Duodenal mucosa (tissue), 2 donors: ENCODE measurements around the gene SLC44A1.
A peak's percentile ranks its signal among the peaks of the same experiment; 100 is the strongest.

Experiments
- H3K27ac ChIP-seq: one replicate; pipeline ENCODE4 v1.7.0; 2013; ENCODE audit warnings: low read depth, low read length
- H3K27me3 ChIP-seq, 2 donors: one replicate each; pipeline ENCODE4 v1.7.0; 2013; ENCODE audit warnings: low read length in 2 of 2, control low read depth in 1 of 2; ENCODE audit not compliant: insufficient read depth in 2 of 2, control insufficient read depth in 1 of 2
- H3K36me3 ChIP-seq, 2 donors: one replicate each; pipeline ENCODE4 v1.7.0; 2013; ENCODE audit warnings: low read length in 2 of 2, control low read depth in 1 of 2; ENCODE audit not compliant: insufficient read depth in 2 of 2, control insufficient read depth in 1 of 2
- H3K4me1 ChIP-seq, 2 donors: one replicate each; pipeline ENCODE4 v1.7.0; 2013; ENCODE audit warnings: low read length in 2 of 2, control low read depth in 1 of 2; ENCODE audit not compliant: insufficient read depth in 2 of 2, control insufficient read depth in 1 of 2
- H3K4me3 ChIP-seq, 2 donors: one replicate each; pipeline ENCODE4 v1.7.0; 2013; ENCODE audit warnings: low read length in 2 of 2, low read depth in 1 of 2
- H3K9ac ChIP-seq, 2 donors: one replicate each; pipeline ENCODE4 v1.7.0; 2013; ENCODE audit warnings: low read length in 2 of 2, low read depth in 1 of 2
- H3K9me3 ChIP-seq, 2 donors: one replicate each; pipeline ENCODE4 v1.7.0; 2013; ENCODE audit warnings: low read length in 2 of 2, control low read depth in 1 of 2; ENCODE audit not compliant: control insufficient read depth in 1 of 2

Gene SLC44A1

DNA sequence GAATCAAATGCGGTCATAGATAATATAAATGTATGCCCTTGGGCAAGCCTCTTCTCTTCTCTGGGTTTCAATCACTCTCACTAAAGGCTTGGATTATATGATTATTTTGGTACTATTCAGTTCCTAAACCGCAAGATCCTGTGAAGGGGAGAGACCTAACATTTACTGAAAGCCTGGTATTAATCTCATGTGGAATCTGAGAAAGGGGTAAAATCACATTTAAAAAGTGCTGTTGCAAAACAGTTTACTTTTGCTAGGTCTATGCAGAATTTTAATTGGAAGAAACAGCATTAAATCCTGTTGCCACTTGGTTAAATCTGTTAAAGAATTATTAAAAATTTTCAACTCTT lies 50.7 kb downstream of the SLC44A1 start:
- Histone ChIP-seq H3K27ac (no peak overlapping the region), H3K9me3 (no peaks in the 10 kb centered on the region), H3K27me3 (no peaks in the 10 kb centered on the region), H3K36me3 (peaks cover 0 to 4% of the 10 kb centered on the region in 2 donors), H3K9ac (no peak overlapping the region), H3K4me1 (peaks cover 0 to 18% of the 10 kb centered on the region in 2 donors), H3K4me3 (no peak overlapping the region)

DNA sequence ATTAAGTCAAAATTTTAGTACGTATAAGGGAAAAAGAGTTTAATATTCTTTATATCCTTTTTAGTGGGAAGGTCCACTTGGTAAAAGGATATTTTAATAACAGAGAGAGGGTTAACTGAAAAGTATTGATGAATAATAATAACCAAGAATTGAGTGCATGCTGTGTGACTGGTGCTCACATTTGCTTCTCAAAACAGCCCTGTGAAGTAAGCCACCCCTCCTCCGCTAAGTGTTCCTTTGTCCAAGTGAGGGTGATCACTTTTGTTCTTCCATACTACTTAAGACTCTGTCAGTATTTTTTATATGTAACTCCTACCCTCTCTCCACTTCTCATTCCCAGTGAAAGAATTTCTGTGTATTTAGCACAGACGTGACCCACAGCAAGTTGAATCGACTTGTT lies 51.5 kb downstream of the SLC44A1 start:
- Histone ChIP-seq H3K27ac (no peak overlapping the region), H3K4me1 (peaks cover 0 to 20% of the 10 kb centered on the region in 2 donors), H3K36me3 (peaks cover 0 to 8% of the 10 kb centered on the region in 2 donors), H3K9ac (no peak overlapping the region), H3K27me3 (no peaks in the 10 kb centered on the region), H3K4me3 (no peak overlapping the region), H3K9me3 (no peaks in the 10 kb centered on the region)

DNA sequence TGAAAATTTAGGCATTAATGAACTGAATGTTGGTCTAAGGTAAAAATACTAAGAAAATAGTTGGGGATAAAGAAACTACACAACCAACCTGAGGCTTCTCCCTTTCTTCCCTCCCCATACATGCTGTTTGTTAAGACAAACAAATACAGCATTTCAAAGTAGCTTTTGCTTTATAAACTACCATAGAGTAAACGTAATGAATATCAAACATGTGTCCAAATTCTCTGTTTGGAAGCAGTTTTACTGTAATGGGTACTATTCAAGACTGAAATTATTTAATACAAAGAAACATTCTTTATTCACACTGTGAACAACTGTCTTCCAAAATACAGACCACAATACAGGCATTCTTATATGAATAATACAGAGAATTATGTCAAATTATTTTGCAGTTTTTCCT lies 52.0 kb downstream of the SLC44A1 start:
- no peaks in the 10 kb centered on the region for H3K27me3 ChIP-seq
- H3K9me3 ChIP-seq, result no peaks in the 10 kb centered on the region
- H3K4me1 ChIP-seq, result peaks cover 0 to 20% of the 10 kb centered on the region in 2 donors
- H3K9ac ChIP-seq, result no peak overlapping the region
- peaks cover 0 to 8% of the 10 kb centered on the region in 2 donors for H3K36me3 ChIP-seq
- no peak overlapping the region for H3K27ac ChIP-seq
- no peak overlapping the region for H3K4me3 ChIP-seq

GRCh38 chr9:105296877-105297287 lies 52.4 kb downstream of the SLC44A1 start:
- Histone ChIP-seq H3K9ac (no peak overlapping the region), H3K9me3 (no peaks in the 10 kb centered on the region), H3K4me3 (no peak overlapping the region), H3K27me3 (no peaks in the 10 kb centered on the region), H3K36me3 (peaks cover 0 to 8% of the 10 kb centered on the region in 2 donors), H3K4me1 (peaks cover 0 to 20% of the 10 kb centered on the region in 2 donors), H3K27ac (no peak overlapping the region)

GRCh38 chr9:105297442-105298075 lies 53.1 kb downstream of the SLC44A1 start:
- peaks cover 0 to 20% of the 10 kb centered on the region in 2 donors for H3K4me1 ChIP-seq
- H3K27me3 ChIP-seq, result no peaks in the 10 kb centered on the region
- no peaks in the 10 kb centered on the region for H3K9me3 ChIP-seq
- H3K9ac ChIP-seq, result no peak overlapping the region
- H3K36me3 ChIP-seq, result peaks cover 0 to 8% of the 10 kb centered on the region in 2 donors
- no peak overlapping the region for H3K4me3 ChIP-seq
- H3K27ac ChIP-seq, result no peak overlapping the region

GRCh38 chr9:105299190-105299854 lies 54.9 kb downstream of the SLC44A1 start:
- Histone ChIP-seq H3K4me3 (no peak overlapping the region), H3K9me3 (no peaks in the 10 kb centered on the region), H3K4me1 (peaks cover 0 to 20% of the 10 kb centered on the region in 2 donors), H3K27ac (peak overlapping the region; percentile 33), H3K36me3 (peaks cover 9 to 19% of the 10 kb centered on the region in 2 donors), H3K9ac (no peak overlapping the region), H3K27me3 (no peaks in the 10 kb centered on the region)

GRCh38 chr9:105302728-105303127 lies 58.3 kb downstream of the SLC44A1 start:
- no peaks in the 10 kb centered on the region for H3K27me3 ChIP-seq
- H3K9me3 ChIP-seq, result no peaks in the 10 kb centered on the region
- no peak overlapping the region for H3K9ac ChIP-seq
- no peak overlapping the region for H3K4me3 ChIP-seq
- peaks cover 0 to 21% of the 10 kb centered on the region in 2 donors for H3K4me1 ChIP-seq
- H3K27ac ChIP-seq, result no peak overlapping the region
- peaks cover 9 to 19% of the 10 kb centered on the region in 2 donors for H3K36me3 ChIP-seq

- H3K4me3 ChIP-seq, result no peak overlapping the region
- H3K27me3 ChIP-seq, result no peaks in the 10 kb centered on the region
- no peak overlapping the region for H3K27ac ChIP-seq
- no peak overlapping the region for H3K9ac ChIP-seq
- H3K9me3 ChIP-seq, result no peaks in the 10 kb centered on the region
- H3K4me1 ChIP-seq, result peaks cover 0 to 20% of the 10 kb centered on the region in 2 donors
- H3K36me3 ChIP-seq, result peaks cover 9 to 11% of the 10 kb centered on the region in 2 donors
Observed at GRCh38 chr9:105305856-105306255, 61.4 kb downstream of the SLC44A1 start.

- Histone ChIP-seq H3K27ac (no peak overlapping the region), H3K4me3 (no peak overlapping the region), H3K36me3 (peaks cover 9 to 11% of the 10 kb centered on the region in 2 donors), H3K9ac (no peak overlapping the region), H3K4me1 (peaks cover 0 to 23% of the 10 kb centered on the region in 2 donors), H3K27me3 (no peaks in the 10 kb centered on the region), H3K9me3 (no peaks in the 10 kb centered on the region)
Observed at GRCh38 chr9:105306351-105307140, 62.1 kb downstream of the SLC44A1 start.

DNA sequence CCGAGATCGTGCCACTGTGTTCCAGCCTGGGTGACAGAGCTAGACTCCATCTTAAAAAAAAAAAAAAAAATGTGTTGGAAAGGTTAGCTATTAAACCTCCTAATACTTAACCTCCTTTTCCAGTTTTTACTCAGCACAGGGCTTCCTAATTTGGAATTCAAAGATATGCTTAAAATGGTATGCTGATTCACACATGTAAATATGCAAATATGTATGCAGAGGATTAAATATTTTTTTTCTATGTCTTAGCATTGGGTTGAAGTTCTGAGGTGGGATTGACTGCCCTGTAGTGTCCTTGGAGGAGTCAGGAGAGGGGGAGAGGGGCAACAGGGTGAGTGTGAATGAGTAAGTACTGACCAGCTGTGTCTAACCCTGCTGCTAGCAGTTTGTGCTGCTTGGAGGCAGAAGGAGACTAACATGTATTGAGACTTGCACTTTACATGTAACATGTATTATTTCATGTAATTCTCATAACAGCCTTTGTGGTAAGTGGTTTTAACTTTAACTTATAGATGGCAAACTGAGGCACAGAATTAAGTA lies 63.2 kb downstream of the SLC44A1 start:
- Histone ChIP-seq H3K27me3 (no peaks in the 10 kb centered on the region), H3K4me3 (no peak overlapping the region), H3K9me3 (no peaks in the 10 kb centered on the region), H3K27ac (no peak overlapping the region), H3K36me3 (peaks cover 9 to 11% of the 10 kb centered on the region in 2 donors), H3K9ac (no peak overlapping the region), H3K4me1 (peaks cover 0 to 26% of the 10 kb centered on the region in 2 donors)
